ENCODE results near the gene LCN6. TPM values are rescaled to one million over a fixed set of nuclear protein-coding genes. Genes with fewer than 3 reads are reported as not detected.
"Not testable (repeated sequence)": the region's sequence is repeated elsewhere in the genome, so short reads cannot be mapped to it uniquely, and the experiment has no call there.

LCN6 gene
- total RNA-seq, 4 donors from 2014 or later: 16.2 to 31.4 (median 22.7) TPM

- Histone ChIP-seq H3K9me3 (no peaks in the 10 kb centered on the region), H3K4me3 (no peak overlapping the region), H3K36me3 (no peaks in the 10 kb centered on the region), H3K27ac (no peak overlapping the region), H3K27me3 (peaks cover 44% of the 10 kb centered on the region), H3K4me1 (peaks cover 0 to 28% (median 14%) of the 10 kb centered on the region in 3 donors)
- TF ChIP-seq EP300 (IDR thresholded peaks at IDR 0.05): no peak
- TF ChIP-seq POLR2AphosphoS5 (IDR thresholded peaks at IDR 0.05): no peak
- no peak for TF ChIP-seq POLR2A (IDR thresholded peaks at IDR 0.05)
- TF ChIP-seq CTCF (IDR thresholded peaks at IDR 0.05): no peak
- 51 to 80% methylated on average over 1 to 3 of the region's 7 CpGs for WGBS, 2 donors (ENCODE audit: low coverage in 1 of 2)
- no peak for ATAC-seq
Observed at GRCh38 chr9:136710543-136710942, 37.8 kb downstream of the LCN6 start.

- TF ChIP-seq EP300 (IDR thresholded peaks at IDR 0.05) (no peak), POLR2A (IDR thresholded peaks at IDR 0.05) (no peak), CTCF (IDR thresholded peaks at IDR 0.05) (no peak), POLR2AphosphoS5 (IDR thresholded peaks at IDR 0.05) (no peak)
- 80 to 95% methylated on average over 1 to 7 of the region's 24 CpGs for WGBS, 2 donors (ENCODE audit: low coverage in 1 of 2)
- Histone ChIP-seq H3K27me3 (peaks cover 36% of the 10 kb centered on the region), H3K36me3 (no peaks in the 10 kb centered on the region), H3K9me3 (no peaks in the 10 kb centered on the region), H3K27ac (no peak overlapping the region), H3K4me3 (no peak overlapping the region), H3K4me1 (peaks cover 0 to 28% (median 14%) of the 10 kb centered on the region in 3 donors)
- ATAC-seq: no peak
Observed at GRCh38 chr9:136709454-136710109, 38.7 kb downstream of the LCN6 start.

GRCh38 chr9:136707849-136708517, 40.3 kb downstream of the LCN6 start:
- H3K9me3 ChIP-seq: no peaks in the 10 kb centered on the region
- no peak overlapping the region for H3K27ac ChIP-seq
- no peak overlapping the region for H3K4me3 ChIP-seq
- TF ChIP-seq POLR2A (IDR thresholded peaks at IDR 0.05) (no peak), CTCF (IDR thresholded peaks at IDR 0.05) (no peak), EP300 (IDR thresholded peaks at IDR 0.05) (no peak), POLR2AphosphoS5 (IDR thresholded peaks at IDR 0.05) (no peak)
- 83 to 88% methylated on average over 13 to 18 of the region's 22 CpGs for WGBS, 2 donors (ENCODE audit: low coverage in 1 of 2)
- no peak for ATAC-seq
- no peaks in the 10 kb centered on the region for H3K36me3 ChIP-seq
- H3K27me3 ChIP-seq: peaks cover 25% of the 10 kb centered on the region
- H3K4me1 ChIP-seq: peaks cover 0 to 15% (median 10%) of the 10 kb centered on the region in 3 donors

- ATAC-seq: no peak
- no peak overlapping the region for H3K27ac ChIP-seq
- no peak overlapping the region for H3K4me3 ChIP-seq
- 87% methylated on average over 4 of the region's 7 CpGs; no CpG with 5 or more reads in 1 of the 2 donors for WGBS, 2 donors (ENCODE audit: low coverage in 1 of 2)
- H3K36me3 ChIP-seq: no peaks in the 10 kb centered on the region
- peaks cover 0 to 7% (median 5%) of the 10 kb centered on the region in 3 donors for H3K4me1 ChIP-seq
- TF ChIP-seq EP300 (IDR thresholded peaks at IDR 0.05): no peak
- no peak for TF ChIP-seq POLR2AphosphoS5 (IDR thresholded peaks at IDR 0.05)
- TF ChIP-seq CTCF (IDR thresholded peaks at IDR 0.05): no peak
- no peak for TF ChIP-seq POLR2A (IDR thresholded peaks at IDR 0.05)
- peaks cover 26% of the 10 kb centered on the region for H3K27me3 ChIP-seq
- no peaks in the 10 kb centered on the region for H3K9me3 ChIP-seq
Observed at GRCh38 chr9:136707011-136707410, 41.3 kb downstream of the LCN6 start.

GRCh38 chr9:136705564-136705963, 42.8 kb downstream of the LCN6 start:
- Histone ChIP-seq H3K27me3 (peaks cover 30% of the 10 kb centered on the region), H3K27ac (no peak overlapping the region), H3K4me3 (no peak overlapping the region), H3K4me1 (no peaks in the 10 kb centered on the region), H3K9me3 (no peaks in the 10 kb centered on the region), H3K36me3 (no peaks in the 10 kb centered on the region)
- TF ChIP-seq CTCF (IDR thresholded peaks at IDR 0.05) (no peak), POLR2A (IDR thresholded peaks at IDR 0.05) (no peak)
- ATAC-seq: no peak
- WGBS, 2 donors (ENCODE audit: low coverage in 1 of 2): 49 to 52% methylated on average over 3 to 5 of the region's 7 CpGs

- H3K36me3 ChIP-seq, H3K27ac ChIP-seq, H3K9me3 ChIP-seq, H3K4me1 ChIP-seq, H3K4me3 ChIP-seq, ATAC-seq: not testable (repeated sequence)
- WGBS, 2 donors (ENCODE audit: low coverage in 1 of 2): 79 to 90% methylated on average over 2 of the region's 8 CpGs
- peaks cover 33% of the 10 kb centered on the region for H3K27me3 ChIP-seq
Observed at GRCh38 chr9:136704741-136705140, 43.6 kb downstream of the LCN6 start.
